PC-3 (cell line): ENCODE measurements around the gene TSPAN1. TPM values are rescaled to one million over a fixed set of nuclear protein-coding genes. Genes with fewer than 3 reads are reported as not detected.

ENCODE experiments used
- ATAC-seq: fragments of 200-7000 bp; cut with Tn5 transposase; 2 replicates; pipeline ENCODE4 v1.9.1; 2020; ENCODE audit warnings: mild to moderate bottlenecking, moderate library complexity
- Bru-seq: library from RNA; stranded (reverse); fragments of 400-500 nt; gene quantifications from one replicate; lab custom pipeline; 2021; lab: Mats Ljungman, UMichigan
- BruChase-seq, 2 experiments: library from RNA; stranded (reverse); fragments of 400-500 nt; gene quantifications; one replicate each; lab custom pipeline; 2021; lab: Mats Ljungman, UMichigan
- BruUV-seq: library from RNA; stranded (reverse); fragments of 400-500 nt; replicated peaks from 2 replicates; lab custom pipeline; 2021; lab: Mats Ljungman, UMichigan
- CTCF ChIA-PET: fragments of 300-600 bp; sonication (Branson Sonifier 250); formaldehyde crosslinking; loops from one replicate; lab custom pipeline; 2022; ENCODE audit warnings: antibody characterized with exemption; lab: Charles Lee
- POLR2A ChIA-PET: fragments of 300-600 bp; sonication (Branson Sonifier 250); formaldehyde crosslinking; loops from one replicate; lab custom pipeline; 2022; ENCODE audit warnings: antibody characterized with exemption; ENCODE audit not compliant: unreplicated experiment; lab: Charles Lee
- DNase-seq: peaks from one replicate; pipeline ENCODE4 v3.0.0-alpha.2; 2015
- H2AFZ ChIP-seq: fragments of 300-600 bp; sonication (generic); 2 replicates; pipeline ENCODE4 v1.6.0; 2016; ENCODE audit warnings: antibody characterized with exemption, low read length
- H3F3A ChIP-seq: fragments of 300-600 bp; sonication (generic); one replicate; pipeline ENCODE4 v1.6.0; 2017; ENCODE audit warnings: antibody characterized with exemption, low read length, control low read depth, mild to moderate bottlenecking; ENCODE audit not compliant: unreplicated experiment
- H3K27ac ChIP-seq: fragments of 300-600 bp; sonication (generic); 2 replicates; pipeline ENCODE4 v1.5.1; 2016; ENCODE audit warnings: mild to moderate bottlenecking, low read length
- H3K27me3 ChIP-seq: fragments of 300-600 bp; sonication (generic); 2 replicates; pipeline ENCODE4 v1.6.1; 2016; ENCODE audit warnings: low read length, mixed read lengths
- H3K36me3 ChIP-seq: fragments of 300-600 bp; sonication (generic); 2 replicates; pipeline ENCODE4 v1.6.1; 2016; ENCODE audit warnings: low read depth, mixed run types, low read length, mixed read lengths
- H3K4me1 ChIP-seq: fragments of 300-600 bp; sonication (generic); 2 replicates; pipeline ENCODE4 v1.5.1; 2016; ENCODE audit warnings: low read length; ENCODE audit not compliant: insufficient read depth
- H3K4me2 ChIP-seq: fragments of 300-600 bp; sonication (generic); 2 replicates; pipeline ENCODE4 v1.6.0; 2016; ENCODE audit warnings: low read length
- H3K4me3 ChIP-seq: fragments of 300-600 bp; sonication (generic); 2 replicates; pipeline ENCODE4 v1.5.1; 2016; ENCODE audit warnings: mild to moderate bottlenecking, low read length, mixed read lengths
- H3K79me2 ChIP-seq: fragments of 300-600 bp; sonication (generic); 2 replicates; pipeline ENCODE4 v1.6.1; 2017; ENCODE audit warnings: low read length, mixed read lengths
- H3K9ac ChIP-seq: fragments of 300-600 bp; sonication (generic); 2 replicates; pipeline ENCODE4 v1.6.0; 2016; ENCODE audit warnings: mild to moderate bottlenecking, low read length
- H3K9me2 ChIP-seq: fragments of 300-600 bp; sonication (generic); replicated peaks from 2 replicates; pipeline ENCODE4 v1.6.1; 2016; ENCODE audit warnings: mixed run types, low read length, mixed read lengths
- H3K9me3 ChIP-seq: fragments of 300-600 bp; sonication (generic); 2 replicates; pipeline ENCODE4 v1.6.1; 2016; ENCODE audit warnings: low read length, mixed read lengths
- H4K20me1 ChIP-seq: fragments of 300-600 bp; sonication (generic); 2 replicates; pipeline ENCODE4 v1.6.1; 2016; ENCODE audit warnings: low read length, mixed read lengths
- EZH2 ChIP-seq: fragments of 300-600 bp; sonication (generic); IDR thresholded peaks from one replicate; pipeline ENCODE4 v1.6.1; 2017; ENCODE audit warnings: antibody characterized with exemption, mild to moderate bottlenecking, low read length; ENCODE audit not compliant: unreplicated experiment
- EZH2phosphoT487 ChIP-seq: fragments of 300-600 bp; sonication (generic); IDR thresholded peaks from 2 replicates; pipeline ENCODE4 v1.6.1; 2018; ENCODE audit warnings: mild to moderate bottlenecking, antibody characterized with exemption, low read length, borderline replicate concordance
- intact Hi-C: fragments of 100-400 bp; cut with micrococcal nuclease; formaldehyde crosslinking; loops from 2 replicates; pipeline ENCODE4 v1.9.0; 2023
- long read RNA-seq: library from polyadenylated mRNA; unstranded; transcript quantifications from one replicate; pipeline ENCODE4 v2.0.0, GENCODE V29; 2021; ENCODE audit not compliant: unreplicated experiment
- total RNA-seq: library from RNA; depleted of rRNA; stranded (reverse); fragments of >200 nt; gene quantifications from 2 replicates; pipeline ENCODE4 v1.2.3, GENCODE V29; 2014; rRNA removed
- TF ChIP-seq, protein P1 (sequence below): fragments of 300-600 bp; sonication (generic); conservative IDR thresholded peaks from 2 replicates; pipeline ENCODE4 v1.5.1; 2017; ENCODE audit warnings: antibody characterized with exemption, low read depth, mild to moderate bottlenecking, low read length

TSPAN1 gene, protein sequence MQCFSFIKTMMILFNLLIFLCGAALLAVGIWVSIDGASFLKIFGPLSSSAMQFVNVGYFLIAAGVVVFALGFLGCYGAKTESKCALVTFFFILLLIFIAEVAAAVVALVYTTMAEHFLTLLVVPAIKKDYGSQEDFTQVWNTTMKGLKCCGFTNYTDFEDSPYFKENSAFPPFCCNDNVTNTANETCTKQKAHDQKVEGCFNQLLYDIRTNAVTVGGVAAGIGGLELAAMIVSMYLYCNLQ
- total RNA-seq (33.3 and 33.7 TPM in 2 replicates), Bru-seq, nascent RNA (percentile 67 among the genes with signal in this experiment), BruChase-seq, experiment 1, labeled RNA remaining after a 6-hour chase (percentile 65 among the genes with signal in this experiment), BruChase-seq, experiment 2, labeled RNA remaining after a 2-hour chase (percentile 66 among the genes with signal in this experiment)
- long read RNA-seq, partial matches to known transcripts: 129 of 165 reads
- long read RNA-seq, other reads (novel, unspliced or antisense): 33 of 165 reads

DNA sequence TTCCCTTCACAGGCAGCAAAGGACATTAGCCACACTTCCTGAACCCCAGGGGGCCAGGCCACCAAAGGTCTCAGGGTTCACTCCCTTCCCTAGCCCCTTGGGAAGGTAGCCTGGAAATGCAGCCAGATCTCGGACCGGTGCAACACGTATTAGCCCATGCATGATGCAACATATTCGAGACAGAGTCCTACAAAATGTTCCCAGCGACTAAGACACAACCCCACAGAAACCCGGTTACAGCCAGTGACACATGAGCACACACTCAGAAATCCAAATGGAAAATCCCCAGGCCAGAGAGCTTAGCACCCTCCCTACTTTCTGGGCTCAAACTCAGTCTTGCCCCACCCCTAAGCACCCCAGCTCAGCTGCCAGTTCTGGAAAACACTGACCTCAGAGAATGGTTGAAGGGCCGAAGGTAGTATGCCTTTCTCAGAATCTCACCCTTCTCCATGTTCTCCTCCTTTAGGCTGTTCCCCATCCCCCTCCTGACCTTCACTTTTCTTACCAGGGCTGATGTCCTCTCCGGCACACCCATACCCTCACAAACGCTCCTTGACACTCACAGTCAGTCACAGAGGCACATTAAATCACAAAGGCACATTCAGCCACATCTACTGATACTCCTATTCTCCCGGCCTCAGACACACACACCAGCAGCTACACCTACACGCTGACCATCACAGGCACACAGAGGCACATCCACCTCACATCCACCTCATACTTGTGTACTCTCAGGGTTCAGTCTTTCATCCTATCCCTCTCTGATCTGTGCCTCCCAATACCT is at the start of gene TSPAN1:
Gene TSPAN1 (plus strand): TSS at position 640 of the 784 bp plus-strand sequence. CDS start 6,021 bp downstream, outside the sequence.
- H3K9ac ChIP-seq: no peak within 1 kb of the TSS
- H3K9me2 ChIP-seq: no peaks in the 10 kb centered on the region
- TF ChIP-seq, protein P1, sequence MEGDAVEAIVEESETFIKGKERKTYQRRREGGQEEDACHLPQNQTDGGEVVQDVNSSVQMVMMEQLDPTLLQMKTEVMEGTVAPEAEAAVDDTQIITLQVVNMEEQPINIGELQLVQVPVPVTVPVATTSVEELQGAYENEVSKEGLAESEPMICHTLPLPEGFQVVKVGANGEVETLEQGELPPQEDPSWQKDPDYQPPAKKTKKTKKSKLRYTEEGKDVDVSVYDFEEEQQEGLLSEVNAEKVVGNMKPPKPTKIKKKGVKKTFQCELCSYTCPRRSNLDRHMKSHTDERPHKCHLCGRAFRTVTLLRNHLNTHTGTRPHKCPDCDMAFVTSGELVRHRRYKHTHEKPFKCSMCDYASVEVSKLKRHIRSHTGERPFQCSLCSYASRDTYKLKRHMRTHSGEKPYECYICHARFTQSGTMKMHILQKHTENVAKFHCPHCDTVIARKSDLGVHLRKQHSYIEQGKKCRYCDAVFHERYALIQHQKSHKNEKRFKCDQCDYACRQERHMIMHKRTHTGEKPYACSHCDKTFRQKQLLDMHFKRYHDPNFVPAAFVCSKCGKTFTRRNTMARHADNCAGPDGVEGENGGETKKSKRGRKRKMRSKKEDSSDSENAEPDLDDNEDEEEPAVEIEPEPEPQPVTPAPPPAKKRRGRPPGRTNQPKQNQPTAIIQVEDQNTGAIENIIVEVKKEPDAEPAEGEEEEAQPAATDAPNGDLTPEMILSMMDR: no peak
- TF ChIP-seq EZH2phosphoT487: no peak
- no peak for TF ChIP-seq EZH2
- no peak within 1 kb of the TSS for H3K27ac ChIP-seq
- H3K4me2 ChIP-seq: no peak within 1 kb of the TSS
- H3K36me3 ChIP-seq: no peaks in the 10 kb centered on the region
- H3K4me3 ChIP-seq: no peak within 1 kb of the TSS
- intact Hi-C loops: no loop called here
- H3F3A ChIP-seq: no peaks in the 10 kb centered on the region
- H3K27me3 ChIP-seq: no peaks in the 10 kb centered on the region
- no peak for DNase-seq
- no peaks in the 10 kb centered on the region for H3K79me2 ChIP-seq
- CTCF ChIA-PET: interaction anchor here (0.5 kb wide), 1 partner anchor 49 kb away, joined by 5 read pairs; no protein-coding TSS in a partner anchor
- no peaks in the 10 kb centered on the region for H4K20me1 ChIP-seq
- no peak for ATAC-seq
- H3K4me1 ChIP-seq: peaks cover 25% of the 10 kb centered on the region
- POLR2A ChIA-PET: no interaction called here
- BruUV-seq: no TSS peak
- H2AFZ ChIP-seq: no peak within 1 kb of the TSS
- H3K9me3 ChIP-seq: no peaks in the 10 kb centered on the region

DNA sequence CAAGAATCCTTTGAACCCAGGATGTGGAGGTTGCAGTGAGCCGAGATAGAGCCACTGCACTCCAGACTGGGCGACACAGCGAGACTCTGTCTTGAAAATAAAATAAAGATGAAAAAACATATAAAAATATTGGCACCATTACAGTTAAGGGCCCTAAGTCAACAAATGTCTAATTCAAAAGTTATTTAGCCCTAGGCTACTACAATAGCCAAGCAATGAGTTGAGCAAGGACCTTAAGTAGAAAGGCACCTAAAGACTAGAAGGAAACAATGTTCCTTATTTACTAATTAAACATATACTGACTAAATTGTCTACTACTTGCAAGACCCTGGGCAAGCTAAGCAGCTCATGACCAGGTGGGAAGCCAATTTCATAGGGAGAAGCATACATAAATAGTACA is 46.5 kb upstream of the TSPAN1 start:
- H3F3A ChIP-seq: no peaks in the 10 kb centered on the region
- no peak overlapping the region for H2AFZ ChIP-seq
- peaks cover 12% of the 10 kb centered on the region; the same call in 1 of the 2 replicates for H4K20me1 ChIP-seq
- peaks cover 3% of the 10 kb centered on the region; the same call in 1 of the 2 replicates for H3K36me3 ChIP-seq
- intact Hi-C loops: loop anchor here (1.0 kb wide), 2 partner anchors 20 to 44 kb away; no protein-coding TSS in a partner anchor
- H3K9me2 ChIP-seq: no peaks in the 10 kb centered on the region
- TF ChIP-seq EZH2 (no peak), EZH2phosphoT487 (no peak)
- TF ChIP-seq, protein P1: no peak
- H3K4me1 ChIP-seq: peaks cover 20% of the 10 kb centered on the region
- peak; percentile 89 for DNase-seq
- peak overlapping the region; percentile 48 for H3K4me2 ChIP-seq
- no peaks in the 10 kb centered on the region for H3K9me3 ChIP-seq
- ATAC-seq: peak; percentile 15
- ChIA-PET POLR2A (no interaction called here), CTCF (no interaction called here)
- no peak overlapping the region for H3K9ac ChIP-seq
- peak overlapping the region; percentile 36 for H3K27ac ChIP-seq
- H3K27me3 ChIP-seq: no peaks in the 10 kb centered on the region
- H3K4me3 ChIP-seq: no peak overlapping the region
- no TSS peak for BruUV-seq
- H3K79me2 ChIP-seq: peaks cover 76% of the 10 kb centered on the region
